GM18526 (cell line): Measurements from ENCODE around the gene VIL1.

Experiments
- POLR2A ChIP-seq: IDR thresholded peaks from 3 replicates; pipeline ENCODE4 v1.6.1; 2011; ENCODE audit not compliant: insufficient read length; ENCODE audit errors: extremely low read depth

VIL1 gene

GRCh38 chr2:218418717-218419458 lies at the start of gene VIL1:
Gene VIL1, plus strand, starts transcription at chr2:218419123. Its CDS starts 4,656 bp downstream, at chr2:218423779.
- TF ChIP-seq POLR2A: no peak

- no peak for TF ChIP-seq POLR2A
These were observed 49.6 kb upstream of the VIL1 start for GRCh38 chr2:218369330-218369729.

- TF ChIP-seq POLR2A: no peak
These were observed 48.4 kb upstream of the VIL1 start for GRCh38 chr2:218370410-218371063.

- TF ChIP-seq POLR2A: no peak
These were observed 47.0 kb upstream of the VIL1 start for GRCh38 chr2:218371983-218372350.

GRCh38 chr2:218374795-218375194 lies 44.1 kb upstream of the VIL1 start:
- TF ChIP-seq POLR2A: no peak

- no peak for TF ChIP-seq POLR2A
These were observed 43.7 kb upstream of the VIL1 start for GRCh38 chr2:218375212-218375611.

- no peak for TF ChIP-seq POLR2A
These were observed 40.9 kb upstream of the VIL1 start for GRCh38 chr2:218378053-218378452.

GRCh38 chr2:218381916-218382366 lies 37.0 kb upstream of the VIL1 start, which contains the start of gene SLC11A1:
Gene SLC11A1, plus strand, starts transcription at chr2:218382273. Its CDS starts 96 bp downstream, at chr2:218382369.
- no peak for TF ChIP-seq POLR2A

GRCh38 chr2:218382785-218383184 lies 36.1 kb upstream of the VIL1 start:
- TF ChIP-seq POLR2A: no peak

GRCh38 chr2:218383892-218384519 lies 34.9 kb upstream of the VIL1 start:
- TF ChIP-seq POLR2A: no peak

- TF ChIP-seq POLR2A: no peak
These were observed 33.9 kb upstream of the VIL1 start for GRCh38 chr2:218384975-218385374.

- TF ChIP-seq POLR2A: no peak
These were observed 32.2 kb upstream of the VIL1 start for GRCh38 chr2:218386505-218387368.

- no peak for TF ChIP-seq POLR2A
These were observed 31.3 kb upstream of the VIL1 start for GRCh38 chr2:218387369-218388194.
